Bronchial epithelial cell (primary cell): ENCODE data around the gene GSKIP. TPM values are rescaled to one million over a fixed set of nuclear protein-coding genes. Genes with fewer than 3 reads are reported as not detected.

Experiments
- DNase-seq: peaks from one replicate; pipeline ENCODE4 v3.0.0-alpha.2; 2010; ENCODE audit warnings: low read depth
- FAIRE-seq: peaks from 2 replicates; lab custom pipeline; 2011; peaks lifted over from hg19 to GRCh38; lab: Jason Lieb, UNC
- H3K27me3 ChIP-seq: 2 replicates; pipeline ENCODE4 v1.5.1; 2011; ENCODE audit warnings: low read length; ENCODE audit not compliant: control insufficient read depth, insufficient read depth
- H3K36me3 ChIP-seq: 2 replicates; pipeline ENCODE4 v1.5.1; 2011; ENCODE audit warnings: low read length; ENCODE audit not compliant: control insufficient read depth, insufficient read depth
- H3K4me3 ChIP-seq: 2 replicates; pipeline ENCODE4 v1.5.1; 2011; ENCODE audit warnings: mild to moderate bottlenecking, low read depth, low read length, control low read depth
- CTCF ChIP-seq: IDR thresholded peaks from 2 replicates; pipeline ENCODE4 v1.5.1; 2011; ENCODE audit warnings: mild to moderate bottlenecking, moderate library complexity, low read length, control low read depth, inconsistent platforms; ENCODE audit not compliant: insufficient read depth, severe bottlenecking
- total RNA-seq: library from RNA; depleted of rRNA; stranded (reverse); fragments of >200 nt; gene quantifications from 2 replicates; pipeline ENCODE4 v1.2.1, GENCODE V29; 2014

GSKIP gene
- total RNA-seq, 1 donor from 2014 or later = 77.7 TPM

GRCh38 chr14:96363751-96364336 lies 518 bp downstream of the GSKIP start:
- H3K36me3 ChIP-seq = no peaks in the 10 kb centered on the region
- peak overlapping the region; percentile 94 for H3K4me3 ChIP-seq
- FAIRE-seq (no peak), DNase-seq (peak; percentile 61)
- TF ChIP-seq CTCF = no peak
- H3K27me3 ChIP-seq = no peaks in the 10 kb centered on the region

GRCh38 chr14:96364962-96365361 lies 1.6 kb downstream of the GSKIP start:
- FAIRE-seq (no peak), DNase-seq (no peak)
- no peak for TF ChIP-seq CTCF
- no peaks in the 10 kb centered on the region for H3K27me3 ChIP-seq
- no peak overlapping the region for H3K4me3 ChIP-seq
- no peaks in the 10 kb centered on the region for H3K36me3 ChIP-seq

GRCh38 chr14:96368534-96368933 lies 5.2 kb downstream of the GSKIP start:
- H3K36me3 ChIP-seq = no peaks in the 10 kb centered on the region
- no peak overlapping the region for H3K4me3 ChIP-seq
- no peak for TF ChIP-seq CTCF
- FAIRE-seq (no peak), DNase-seq (no peak)
- H3K27me3 ChIP-seq = no peaks in the 10 kb centered on the region

- no peaks in the 10 kb centered on the region for H3K27me3 ChIP-seq
- H3K36me3 ChIP-seq = no peaks in the 10 kb centered on the region
- TF ChIP-seq CTCF = no peak
- DNase-seq (no peak), FAIRE-seq (no peak)
- no peak overlapping the region for H3K4me3 ChIP-seq
Observed at GRCh38 chr14:96370528-96370927, 7.2 kb downstream of the GSKIP start.

- DNase-seq (no peak), FAIRE-seq (no peak)
- TF ChIP-seq CTCF = no peak
- no peaks in the 10 kb centered on the region for H3K27me3 ChIP-seq
- H3K4me3 ChIP-seq = no peak overlapping the region
- no peaks in the 10 kb centered on the region for H3K36me3 ChIP-seq
Observed at GRCh38 chr14:96373538-96373937, 10.2 kb downstream of the GSKIP start.

- Histone ChIP-seq H3K36me3 (no peaks in the 10 kb centered on the region), H3K4me3 (no peak overlapping the region), H3K27me3 (no peaks in the 10 kb centered on the region)
- no peak for FAIRE-seq
- DNase-seq = no peak
- no peak for TF ChIP-seq CTCF
Observed at GRCh38 chr14:96376093-96376492, 12.8 kb downstream of the GSKIP start.
